ENCODE measurements around the gene OSMR. TPM values are rescaled to one million over a fixed set of nuclear protein-coding genes. Genes with fewer than 3 reads are reported as not detected.

Gene OSMR
- total and polyA plus RNA-seq, 2 donors (not counting 3 experiments of a cell fraction or from before 2014, with no cell fraction given), result 6.1 to 19.7 TPM

DNA sequence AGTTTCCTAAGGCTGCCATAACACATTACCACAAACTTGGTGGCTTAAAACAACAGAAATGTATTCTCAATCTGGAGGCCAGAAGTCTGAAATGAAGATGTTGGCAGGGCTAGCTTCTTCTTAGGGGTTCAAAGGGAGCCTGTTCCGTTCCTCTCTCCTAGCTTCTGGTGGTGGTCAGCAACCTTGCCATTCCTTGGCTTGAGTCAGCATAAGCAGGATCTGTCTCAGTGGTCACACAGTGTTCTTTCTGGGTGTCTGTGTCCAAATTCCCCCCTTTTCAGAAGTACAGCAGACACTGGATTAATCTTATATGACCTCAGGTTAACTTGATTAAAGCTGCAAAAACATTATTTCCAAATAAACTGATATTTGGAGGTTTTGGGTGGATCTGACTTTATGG, 2.1 kb upstream of the OSMR start:
- H3K9ac ChIP-seq (replicated peaks; ENCODE audit: extremely low read depth, insufficient read depth, low read length), result no peak overlapping the region
- H3K4me1 ChIP-seq (ENCODE audit: control insufficient read depth, extremely low read depth, insufficient read depth, low read length), result peaks cover 7% of the 10 kb centered on the region
- dilution Hi-C loops (cut with MboI; ENCODE audit: extremely low pct_ligation_motif_present, low sequenced_read_pairs), result no loop called here
- H3K9me3 ChIP-seq (replicated peaks; ENCODE audit: control insufficient read depth, insufficient read depth, low read length), result no peaks in the 10 kb centered on the region
- H3K79me2 ChIP-seq (ENCODE audit: control insufficient read depth, insufficient read depth, low read length), result no peaks in the 10 kb centered on the region
- no peaks in the 10 kb centered on the region for H3K36me3 ChIP-seq (ENCODE audit: control insufficient read depth in 2 of 2, extremely low read depth in 1 of 2, insufficient read depth in 2 of 2, low read length in 2 of 2)
- DNase-seq (ENCODE audit: low read depth, low spot score) (no peak), FAIRE-seq (no peak)
- no peak overlapping the region for H3K27ac ChIP-seq (ENCODE audit: insufficient read depth, low read depth, low read length)
- H3K27me3 ChIP-seq (ENCODE audit: control insufficient read depth in 2 of 2, insufficient read depth in 2 of 2, low read length in 2 of 2), result peaks cover 3 to 6% of the 10 kb centered on the region in 2 experiments
- TF ChIP-seq MYC (IDR thresholded peaks at IDR 0.05; ENCODE audit: low read depth, low read length) (no peak), POLR2AphosphoS5 (IDR thresholded peaks at IDR 0.05; ENCODE audit: insufficient read depth, low read depth, low read length) (no peak)
- CTCF ChIA-PET, result no interaction called here
- H2AFZ ChIP-seq (ENCODE audit: low read depth, low read length), result no peak overlapping the region
- H3K9me1 ChIP-seq (replicated peaks; ENCODE audit: control insufficient read depth, extremely low read depth, insufficient read depth, low read length), result no peaks in the 10 kb centered on the region
- no peaks in the 10 kb centered on the region for H4K20me1 ChIP-seq (replicated peaks; ENCODE audit: control insufficient read depth, extremely low read depth, insufficient read depth, low read length)
- POLR2A ChIA-PET, result no interaction called here
- H3K4me2 ChIP-seq (ENCODE audit: insufficient read depth, low read length), result no peak overlapping the region
- intact Hi-C loops (cut with micrococcal nuclease), result loop anchor here (10.0 kb wide), 1 partner anchor 441 kb away; no protein-coding TSS in a partner anchor
- no peak overlapping the region for H3K4me3 ChIP-seq (replicated peaks in 1 of 3; ENCODE audit: insufficient read depth in 1 of 3, low read depth in 1 of 3, low read length in 3 of 3)
- no TSS peak for BruUV-seq (replicated peaks)

- Histone ChIP-seq H4K20me1 (replicated peaks; ENCODE audit: control insufficient read depth, extremely low read depth, insufficient read depth, low read length) (no peaks in the 10 kb centered on the region), H3K36me3 (ENCODE audit: control insufficient read depth in 2 of 2, extremely low read depth in 1 of 2, insufficient read depth in 2 of 2, low read length in 2 of 2) (no peaks in the 10 kb centered on the region), H3K9me3 (replicated peaks; ENCODE audit: control insufficient read depth, insufficient read depth, low read length) (no peaks in the 10 kb centered on the region), H3K4me1 (ENCODE audit: control insufficient read depth, extremely low read depth, insufficient read depth, low read length) (peaks cover 7% of the 10 kb centered on the region), H3K27me3 (ENCODE audit: control insufficient read depth in 2 of 2, insufficient read depth in 2 of 2, low read length in 2 of 2) (peaks cover 3 to 6% of the 10 kb centered on the region in 2 experiments), H3K9me1 (replicated peaks; ENCODE audit: control insufficient read depth, extremely low read depth, insufficient read depth, low read length) (no peaks in the 10 kb centered on the region), H3K79me2 (ENCODE audit: control insufficient read depth, insufficient read depth, low read length) (no peaks in the 10 kb centered on the region), H3K9ac (replicated peaks; ENCODE audit: extremely low read depth, insufficient read depth, low read length) (peak overlapping the region; percentile 87), H3K4me2 (ENCODE audit: insufficient read depth, low read length) (peak overlapping the region; percentile 74), H3K4me3 (replicated peaks in 1 of 3; ENCODE audit: insufficient read depth in 1 of 3, low read depth in 1 of 3, low read length in 3 of 3) (peak overlapping the region; percentile 77 to 86 (median 85)), H3K27ac (ENCODE audit: insufficient read depth, low read depth, low read length) (peak overlapping the region; percentile 9), H2AFZ (ENCODE audit: low read depth, low read length) (peak overlapping the region; percentile 99)
- ChIA-PET POLR2A (no interaction called here), CTCF (interaction anchor here (1.4 to 3.3 kb wide), 6 partner anchors 14 to 75 kb away, joined by 4 to 13 read pairs (median 9); no protein-coding TSS in a partner anchor)
- DNase-seq (ENCODE audit: low read depth, low spot score), result no peak
- no peak for FAIRE-seq
- intact Hi-C loops (cut with micrococcal nuclease), result loop anchor here (1.0 to 10.0 kb wide), 2 partner anchors 290 to 438 kb away; partner anchors contain the start of gene LIFR
- TSS peak; percentile 49 for BruUV-seq (replicated peaks)
- TF ChIP-seq MYC (IDR thresholded peaks at IDR 0.05; ENCODE audit: low read depth, low read length) (no peak), JUN (IDR thresholded peaks at IDR 0.05; ENCODE audit: borderline replicate concordance, insufficient read depth, insufficient read length, low read depth) (no peak), FOS (IDR thresholded peaks at IDR 0.05; ENCODE audit: borderline replicate concordance, insufficient read depth, low read length) (no peak), EZH2 (IDR thresholded peaks at IDR 0.05; ENCODE audit: borderline replicate concordance, low read depth, low read length, severe bottlenecking) (peak; percentile 57), POLR2A (IDR thresholded peaks at IDR 0.05; ENCODE audit: low read depth, low read length) (no peak)
- TF ChIP-seq, protein P1, sequence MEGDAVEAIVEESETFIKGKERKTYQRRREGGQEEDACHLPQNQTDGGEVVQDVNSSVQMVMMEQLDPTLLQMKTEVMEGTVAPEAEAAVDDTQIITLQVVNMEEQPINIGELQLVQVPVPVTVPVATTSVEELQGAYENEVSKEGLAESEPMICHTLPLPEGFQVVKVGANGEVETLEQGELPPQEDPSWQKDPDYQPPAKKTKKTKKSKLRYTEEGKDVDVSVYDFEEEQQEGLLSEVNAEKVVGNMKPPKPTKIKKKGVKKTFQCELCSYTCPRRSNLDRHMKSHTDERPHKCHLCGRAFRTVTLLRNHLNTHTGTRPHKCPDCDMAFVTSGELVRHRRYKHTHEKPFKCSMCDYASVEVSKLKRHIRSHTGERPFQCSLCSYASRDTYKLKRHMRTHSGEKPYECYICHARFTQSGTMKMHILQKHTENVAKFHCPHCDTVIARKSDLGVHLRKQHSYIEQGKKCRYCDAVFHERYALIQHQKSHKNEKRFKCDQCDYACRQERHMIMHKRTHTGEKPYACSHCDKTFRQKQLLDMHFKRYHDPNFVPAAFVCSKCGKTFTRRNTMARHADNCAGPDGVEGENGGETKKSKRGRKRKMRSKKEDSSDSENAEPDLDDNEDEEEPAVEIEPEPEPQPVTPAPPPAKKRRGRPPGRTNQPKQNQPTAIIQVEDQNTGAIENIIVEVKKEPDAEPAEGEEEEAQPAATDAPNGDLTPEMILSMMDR (IDR thresholded peaks at IDR 0.05; ENCODE audit: extremely low read depth in 1 of 2, insufficient read depth in 1 of 2, low read depth in 1 of 2, low read length in 2 of 2), result no peak
- dilution Hi-C loops (cut with MboI; ENCODE audit: extremely low pct_ligation_motif_present, low sequenced_read_pairs), result no loop called here
Observed at GRCh38 chr5:38846379-38847011, 683 bp downstream of the OSMR start.
